ENCODE data around the gene KMT5B. TPM values are rescaled to one million over a fixed set of nuclear protein-coding genes. Genes with fewer than 3 reads are reported as not detected.

Gene KMT5B
- total and polyA plus RNA-seq, 2 of the 13 experiments (the other 11 are each of a cell fraction or from before 2014, with no cell fraction given), result 17.6 to 23.7 TPM

DNA sequence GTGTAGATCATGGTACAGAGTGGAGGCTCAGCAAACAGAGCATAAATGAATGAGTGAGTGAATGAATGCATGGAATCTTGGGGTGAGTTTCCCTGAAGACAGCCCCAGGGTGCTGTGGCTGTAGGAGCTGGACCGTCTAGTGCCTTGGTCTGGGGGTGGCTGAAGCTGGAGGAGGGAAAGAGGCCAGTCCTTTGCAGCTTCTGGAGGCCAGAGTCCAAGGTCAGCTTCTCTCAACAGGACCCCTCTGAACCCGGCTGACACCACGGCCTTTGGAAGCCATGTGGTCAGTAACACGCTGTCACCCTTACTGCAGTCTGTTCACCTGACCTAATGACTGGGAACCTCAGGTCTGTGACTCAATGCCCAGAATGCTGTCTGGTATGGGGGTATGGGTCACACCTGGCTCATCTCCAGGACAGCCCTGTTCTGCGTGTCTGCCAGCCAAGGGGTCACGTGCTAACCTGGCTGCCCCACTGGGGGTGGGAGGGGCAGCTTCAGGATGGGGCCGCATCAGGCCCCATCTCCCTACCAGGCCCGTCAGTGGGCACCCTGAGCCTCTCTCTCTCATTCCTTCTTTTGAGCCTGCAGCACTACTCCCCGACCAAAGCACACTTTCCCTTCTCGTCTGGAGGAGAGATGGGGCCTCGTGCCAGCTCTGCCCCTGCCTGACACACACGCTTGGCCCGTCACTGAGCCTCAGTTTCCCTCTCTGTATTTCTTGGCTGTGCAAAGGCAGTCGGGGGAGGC is 67.8 kb downstream of the KMT5B start (continued):
- TF ChIP-seq, protein P1, sequence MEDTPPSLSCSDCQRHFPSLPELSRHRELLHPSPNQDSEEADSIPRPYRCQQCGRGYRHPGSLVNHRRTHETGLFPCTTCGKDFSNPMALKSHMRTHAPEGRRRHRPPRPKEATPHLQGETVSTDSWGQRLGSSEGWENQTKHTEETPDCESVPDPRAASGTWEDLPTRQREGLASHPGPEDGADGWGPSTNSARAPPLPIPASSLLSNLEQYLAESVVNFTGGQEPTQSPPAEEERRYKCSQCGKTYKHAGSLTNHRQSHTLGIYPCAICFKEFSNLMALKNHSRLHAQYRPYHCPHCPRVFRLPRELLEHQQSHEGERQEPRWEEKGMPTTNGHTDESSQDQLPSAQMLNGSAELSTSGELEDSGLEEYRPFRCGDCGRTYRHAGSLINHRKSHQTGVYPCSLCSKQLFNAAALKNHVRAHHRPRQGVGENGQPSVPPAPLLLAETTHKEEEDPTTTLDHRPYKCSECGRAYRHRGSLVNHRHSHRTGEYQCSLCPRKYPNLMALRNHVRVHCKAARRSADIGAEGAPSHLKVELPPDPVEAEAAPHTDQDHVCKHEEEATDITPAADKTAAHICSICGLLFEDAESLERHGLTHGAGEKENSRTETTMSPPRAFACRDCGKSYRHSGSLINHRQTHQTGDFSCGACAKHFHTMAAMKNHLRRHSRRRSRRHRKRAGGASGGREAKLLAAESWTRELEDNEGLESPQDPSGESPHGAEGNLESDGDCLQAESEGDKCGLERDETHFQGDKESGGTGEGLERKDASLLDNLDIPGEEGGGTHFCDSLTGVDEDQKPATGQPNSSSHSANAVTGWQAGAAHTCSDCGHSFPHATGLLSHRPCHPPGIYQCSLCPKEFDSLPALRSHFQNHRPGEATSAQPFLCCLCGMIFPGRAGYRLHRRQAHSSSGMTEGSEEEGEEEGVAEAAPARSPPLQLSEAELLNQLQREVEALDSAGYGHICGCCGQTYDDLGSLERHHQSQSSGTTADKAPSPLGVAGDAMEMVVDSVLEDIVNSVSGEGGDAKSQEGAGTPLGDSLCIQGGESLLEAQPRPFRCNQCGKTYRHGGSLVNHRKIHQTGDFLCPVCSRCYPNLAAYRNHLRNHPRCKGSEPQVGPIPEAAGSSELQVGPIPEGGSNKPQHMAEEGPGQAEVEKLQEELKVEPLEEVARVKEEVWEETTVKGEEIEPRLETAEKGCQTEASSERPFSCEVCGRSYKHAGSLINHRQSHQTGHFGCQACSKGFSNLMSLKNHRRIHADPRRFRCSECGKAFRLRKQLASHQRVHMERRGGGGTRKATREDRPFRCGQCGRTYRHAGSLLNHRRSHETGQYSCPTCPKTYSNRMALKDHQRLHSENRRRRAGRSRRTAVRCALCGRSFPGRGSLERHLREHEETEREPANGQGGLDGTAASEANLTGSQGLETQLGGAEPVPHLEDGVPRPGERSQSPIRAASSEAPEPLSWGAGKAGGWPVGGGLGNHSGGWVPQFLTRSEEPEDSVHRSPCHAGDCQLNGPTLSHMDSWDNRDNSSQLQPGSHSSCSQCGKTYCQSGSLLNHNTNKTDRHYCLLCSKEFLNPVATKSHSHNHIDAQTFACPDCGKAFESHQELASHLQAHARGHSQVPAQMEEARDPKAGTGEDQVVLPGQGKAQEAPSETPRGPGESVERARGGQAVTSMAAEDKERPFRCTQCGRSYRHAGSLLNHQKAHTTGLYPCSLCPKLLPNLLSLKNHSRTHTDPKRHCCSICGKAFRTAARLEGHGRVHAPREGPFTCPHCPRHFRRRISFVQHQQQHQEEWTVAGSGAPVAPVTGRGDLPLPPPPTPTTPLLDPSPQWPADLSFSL (CRISPR knock-in tag; IDR thresholded peaks at IDR 0.05), result peak; percentile 91
- TF ChIP-seq, protein P2, sequence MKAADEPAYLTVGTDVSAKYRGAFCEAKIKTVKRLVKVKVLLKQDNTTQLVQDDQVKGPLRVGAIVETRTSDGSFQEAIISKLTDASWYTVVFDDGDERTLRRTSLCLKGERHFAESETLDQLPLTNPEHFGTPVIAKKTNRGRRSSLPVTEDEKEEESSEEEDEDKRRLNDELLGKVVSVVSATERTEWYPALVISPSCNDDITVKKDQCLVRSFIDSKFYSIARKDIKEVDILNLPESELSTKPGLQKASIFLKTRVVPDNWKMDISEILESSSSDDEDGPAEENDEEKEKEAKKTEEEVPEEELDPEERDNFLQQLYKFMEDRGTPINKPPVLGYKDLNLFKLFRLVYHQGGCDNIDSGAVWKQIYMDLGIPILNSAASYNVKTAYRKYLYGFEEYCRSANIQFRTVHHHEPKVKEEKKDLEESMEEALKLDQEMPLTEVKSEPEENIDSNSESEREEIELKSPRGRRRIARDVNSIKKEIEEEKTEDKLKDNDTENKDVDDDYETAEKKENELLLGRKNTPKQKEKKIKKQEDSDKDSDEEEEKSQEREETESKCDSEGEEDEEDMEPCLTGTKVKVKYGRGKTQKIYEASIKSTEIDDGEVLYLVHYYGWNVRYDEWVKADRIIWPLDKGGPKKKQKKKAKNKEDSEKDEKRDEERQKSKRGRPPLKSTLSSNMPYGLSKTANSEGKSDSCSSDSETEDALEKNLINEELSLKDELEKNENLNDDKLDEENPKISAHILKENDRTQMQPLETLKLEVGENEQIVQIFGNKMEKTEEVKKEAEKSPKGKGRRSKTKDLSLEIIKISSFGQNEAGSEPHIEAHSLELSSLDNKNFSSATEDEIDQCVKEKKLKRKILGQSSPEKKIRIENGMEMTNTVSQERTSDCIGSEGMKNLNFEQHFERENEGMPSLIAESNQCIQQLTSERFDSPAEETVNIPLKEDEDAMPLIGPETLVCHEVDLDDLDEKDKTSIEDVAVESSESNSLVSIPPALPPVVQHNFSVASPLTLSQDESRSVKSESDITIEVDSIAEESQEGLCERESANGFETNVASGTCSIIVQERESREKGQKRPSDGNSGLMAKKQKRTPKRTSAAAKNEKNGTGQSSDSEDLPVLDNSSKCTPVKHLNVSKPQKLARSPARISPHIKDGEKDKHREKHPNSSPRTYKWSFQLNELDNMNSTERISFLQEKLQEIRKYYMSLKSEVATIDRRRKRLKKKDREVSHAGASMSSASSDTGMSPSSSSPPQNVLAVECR (CRISPR knock-in tag; IDR thresholded peaks at IDR 0.05; ENCODE audit: borderline replicate concordance), result peak; percentile 83; the same call in 1 of the 2 replicates
- TF ChIP-seq, protein P3, sequence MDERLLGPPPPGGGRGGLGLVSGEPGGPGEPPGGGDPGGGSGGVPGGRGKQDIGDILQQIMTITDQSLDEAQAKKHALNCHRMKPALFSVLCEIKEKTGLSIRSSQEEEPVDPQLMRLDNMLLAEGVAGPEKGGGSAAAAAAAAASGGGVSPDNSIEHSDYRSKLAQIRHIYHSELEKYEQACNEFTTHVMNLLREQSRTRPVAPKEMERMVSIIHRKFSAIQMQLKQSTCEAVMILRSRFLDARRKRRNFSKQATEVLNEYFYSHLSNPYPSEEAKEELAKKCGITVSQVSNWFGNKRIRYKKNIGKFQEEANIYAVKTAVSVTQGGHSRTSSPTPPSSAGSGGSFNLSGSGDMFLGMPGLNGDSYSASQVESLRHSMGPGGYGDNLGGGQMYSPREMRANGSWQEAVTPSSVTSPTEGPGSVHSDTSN (CRISPR knock-in tag; IDR thresholded peaks at IDR 0.05), result 0 out of 2 replicates have a peak, but pooled peaks have one; percentile 8
- TF ChIP-seq TMF1 (CRISPR knock-in tag; IDR thresholded peaks at IDR 0.05; ENCODE audit: low read depth) (peak; percentile 69; the same call in 1 of the 2 replicates), ZNF841 (CRISPR knock-in tag; IDR thresholded peaks at IDR 0.05; ENCODE audit: borderline replicate concordance) (no peak), KLF9 (CRISPR knock-in tag; IDR thresholded peaks at IDR 0.05; ENCODE audit: low read depth) (0 out of 2 replicates have a peak, but pooled peaks have one; percentile 68)
- TF ChIP-seq, protein P4, sequence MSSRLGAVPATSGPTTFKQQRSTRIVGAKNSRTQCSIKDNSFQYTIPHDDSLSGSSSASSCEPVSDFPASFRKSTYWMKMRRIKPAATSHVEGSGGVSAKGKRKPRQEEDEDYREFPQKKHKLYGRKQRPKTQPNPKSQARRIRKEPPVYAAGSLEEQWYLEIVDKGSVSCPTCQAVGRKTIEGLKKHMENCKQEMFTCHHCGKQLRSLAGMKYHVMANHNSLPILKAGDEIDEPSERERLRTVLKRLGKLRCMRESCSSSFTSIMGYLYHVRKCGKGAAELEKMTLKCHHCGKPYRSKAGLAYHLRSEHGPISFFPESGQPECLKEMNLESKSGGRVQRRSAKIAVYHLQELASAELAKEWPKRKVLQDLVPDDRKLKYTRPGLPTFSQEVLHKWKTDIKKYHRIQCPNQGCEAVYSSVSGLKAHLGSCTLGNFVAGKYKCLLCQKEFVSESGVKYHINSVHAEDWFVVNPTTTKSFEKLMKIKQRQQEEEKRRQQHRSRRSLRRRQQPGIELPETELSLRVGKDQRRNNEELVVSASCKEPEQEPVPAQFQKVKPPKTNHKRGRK (CRISPR knock-in tag; IDR thresholded peaks at IDR 0.05), result no peak
- TF ChIP-seq, protein P5, sequence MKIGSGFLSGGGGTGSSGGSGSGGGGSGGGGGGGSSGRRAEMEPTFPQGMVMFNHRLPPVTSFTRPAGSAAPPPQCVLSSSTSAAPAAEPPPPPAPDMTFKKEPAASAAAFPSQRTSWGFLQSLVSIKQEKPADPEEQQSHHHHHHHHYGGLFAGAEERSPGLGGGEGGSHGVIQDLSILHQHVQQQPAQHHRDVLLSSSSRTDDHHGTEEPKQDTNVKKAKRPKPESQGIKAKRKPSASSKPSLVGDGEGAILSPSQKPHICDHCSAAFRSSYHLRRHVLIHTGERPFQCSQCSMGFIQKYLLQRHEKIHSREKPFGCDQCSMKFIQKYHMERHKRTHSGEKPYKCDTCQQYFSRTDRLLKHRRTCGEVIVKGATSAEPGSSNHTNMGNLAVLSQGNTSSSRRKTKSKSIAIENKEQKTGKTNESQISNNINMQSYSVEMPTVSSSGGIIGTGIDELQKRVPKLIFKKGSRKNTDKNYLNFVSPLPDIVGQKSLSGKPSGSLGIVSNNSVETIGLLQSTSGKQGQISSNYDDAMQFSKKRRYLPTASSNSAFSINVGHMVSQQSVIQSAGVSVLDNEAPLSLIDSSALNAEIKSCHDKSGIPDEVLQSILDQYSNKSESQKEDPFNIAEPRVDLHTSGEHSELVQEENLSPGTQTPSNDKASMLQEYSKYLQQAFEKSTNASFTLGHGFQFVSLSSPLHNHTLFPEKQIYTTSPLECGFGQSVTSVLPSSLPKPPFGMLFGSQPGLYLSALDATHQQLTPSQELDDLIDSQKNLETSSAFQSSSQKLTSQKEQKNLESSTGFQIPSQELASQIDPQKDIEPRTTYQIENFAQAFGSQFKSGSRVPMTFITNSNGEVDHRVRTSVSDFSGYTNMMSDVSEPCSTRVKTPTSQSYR (CRISPR knock-in tag; IDR thresholded peaks at IDR 0.05; ENCODE audit: borderline replicate concordance), result peak; percentile 80; the same call in 1 of the 2 replicates

Measured in HepG2 (cell line).